ENCODE results near the gene MTHFD2. TPM values are rescaled to one million over a fixed set of nuclear protein-coding genes. Genes with fewer than 3 reads are reported as not detected.
"Not testable (repeated sequence)": the region's sequence is repeated elsewhere in the genome, so short reads cannot be mapped to it uniquely, and the experiment has no call there.

MTHFD2 gene
- total RNA-seq, 1 experiment from 2014 or later: 59.0 TPM

DNA sequence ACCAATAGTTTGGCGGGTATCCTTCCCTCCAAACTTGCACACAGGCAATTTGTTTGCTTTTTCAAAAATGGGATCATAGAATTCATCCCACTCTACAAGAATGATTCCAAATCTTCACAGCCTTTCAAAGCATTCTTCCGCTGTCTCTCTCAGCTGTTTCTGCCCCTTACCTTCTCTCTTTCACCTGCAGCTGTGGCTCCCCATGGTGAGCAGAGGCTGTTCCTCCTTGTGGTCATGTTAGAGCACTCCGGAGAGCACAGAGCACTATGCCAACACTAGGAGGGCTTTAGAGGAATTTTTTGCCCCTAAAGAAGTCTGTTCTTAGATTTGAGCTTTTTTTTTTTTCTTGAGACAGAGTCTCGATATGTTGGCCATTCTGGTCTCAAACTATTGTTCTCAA is 30.4 kb downstream of the MTHFD2 start:
- no peak for DNase-seq (ENCODE audit: low read depth)

DNA sequence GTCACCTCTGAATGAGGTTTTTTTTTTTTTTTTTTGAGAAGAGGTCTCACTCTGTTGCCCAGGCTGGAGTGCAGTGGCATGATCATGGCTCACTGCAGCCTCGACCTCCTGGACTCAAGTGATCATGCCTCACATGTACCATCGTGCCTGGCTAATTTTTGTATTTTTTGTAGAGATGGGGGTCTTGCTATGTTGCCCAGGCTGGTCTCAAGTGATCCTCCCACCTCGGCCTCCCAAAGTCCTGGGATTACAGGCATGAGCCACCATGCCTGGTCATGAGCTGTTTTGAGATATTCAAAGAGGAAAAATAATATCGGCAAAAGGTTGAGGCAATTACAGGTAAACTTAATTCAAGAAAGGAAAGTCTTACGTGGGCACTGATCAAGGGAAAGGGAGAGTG is 31.4 kb downstream of the MTHFD2 start:
- DNase-seq (ENCODE audit: low read depth): not testable (repeated sequence)

DNA sequence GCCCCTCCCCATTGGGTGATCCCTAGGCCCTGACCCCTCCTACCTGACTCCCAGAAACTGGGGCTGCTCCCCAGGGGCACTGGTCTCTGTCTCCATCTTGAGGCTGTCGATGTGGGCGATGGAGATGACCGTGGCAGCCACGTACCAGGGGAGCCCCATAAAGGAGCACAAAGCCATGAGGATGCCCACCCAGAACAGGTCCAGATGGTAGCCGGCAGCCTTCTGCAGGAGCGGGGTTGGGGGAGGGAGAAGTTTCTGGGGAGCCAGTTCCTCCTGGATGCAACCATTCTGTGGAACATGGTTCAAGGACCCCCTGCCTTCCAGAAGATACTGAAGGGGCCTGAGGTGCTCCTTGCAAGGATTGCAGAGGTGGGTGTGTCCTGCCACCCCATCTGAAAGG is 34.0 kb downstream of the MTHFD2 start:
- DNase-seq (ENCODE audit: low read depth): no peak

DNA sequence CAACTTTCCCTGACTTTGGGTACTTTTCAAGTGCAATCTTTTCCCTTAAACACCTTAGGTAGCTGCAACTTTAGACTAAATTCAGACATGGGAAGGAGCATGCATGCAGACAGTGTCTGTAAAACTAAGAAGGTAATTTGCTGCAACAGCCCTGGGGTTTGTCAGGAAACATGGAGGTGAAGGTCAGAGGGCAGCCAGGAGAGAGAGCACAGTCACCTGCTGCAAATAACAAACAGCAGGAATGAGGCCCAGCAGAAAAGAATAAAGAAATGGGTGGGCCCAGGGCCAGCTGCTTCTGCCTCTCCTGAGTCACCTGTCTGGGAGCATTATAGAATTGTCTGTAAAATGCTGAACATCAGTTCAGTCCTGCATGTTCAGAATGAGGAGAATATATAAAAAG is 35.2 kb downstream of the MTHFD2 start:
- no peak for DNase-seq (ENCODE audit: low read depth)

DNA sequence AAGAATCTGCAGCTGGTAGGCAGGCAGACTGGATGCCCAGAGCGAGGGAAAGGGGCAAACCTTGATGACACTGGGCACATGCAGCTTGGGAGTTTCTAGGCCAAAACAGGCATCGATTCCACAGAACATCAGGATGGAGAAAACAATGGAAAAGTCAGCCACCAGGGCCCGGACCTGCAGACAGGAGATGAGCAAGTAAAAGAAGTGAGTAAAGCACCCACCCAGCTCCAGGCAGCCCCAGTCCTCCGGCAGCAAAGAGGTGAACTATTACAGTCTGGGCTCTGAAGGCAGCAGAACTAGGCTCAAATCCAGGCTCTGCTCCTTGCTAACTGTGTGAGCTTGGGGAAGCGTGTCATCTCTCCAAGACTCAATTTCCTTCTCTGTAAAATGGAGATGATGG is 36.6 kb downstream of the MTHFD2 start:
- DNase-seq (ENCODE audit: low read depth): no peak

DNA sequence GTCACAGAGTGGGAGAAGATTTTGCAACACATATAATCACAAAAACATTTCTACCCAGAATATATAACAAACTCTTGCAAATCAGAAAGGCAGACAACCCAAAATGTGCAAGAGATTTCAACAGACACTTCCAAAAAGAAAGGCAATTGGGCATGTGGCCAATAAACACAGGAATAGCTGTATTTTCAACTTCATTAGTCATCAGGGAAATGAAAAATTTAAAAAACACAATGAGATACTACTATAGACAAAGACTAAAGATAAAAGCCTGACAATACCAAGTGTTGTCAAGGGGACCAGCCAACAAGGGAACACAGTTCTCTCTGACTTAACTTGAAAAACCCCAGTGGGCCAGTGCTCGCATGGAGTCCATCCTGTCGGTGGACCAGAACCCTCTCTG is 40.5 kb downstream of the MTHFD2 start:
- DNase-seq (ENCODE audit: low read depth): peak; percentile 62

DNA sequence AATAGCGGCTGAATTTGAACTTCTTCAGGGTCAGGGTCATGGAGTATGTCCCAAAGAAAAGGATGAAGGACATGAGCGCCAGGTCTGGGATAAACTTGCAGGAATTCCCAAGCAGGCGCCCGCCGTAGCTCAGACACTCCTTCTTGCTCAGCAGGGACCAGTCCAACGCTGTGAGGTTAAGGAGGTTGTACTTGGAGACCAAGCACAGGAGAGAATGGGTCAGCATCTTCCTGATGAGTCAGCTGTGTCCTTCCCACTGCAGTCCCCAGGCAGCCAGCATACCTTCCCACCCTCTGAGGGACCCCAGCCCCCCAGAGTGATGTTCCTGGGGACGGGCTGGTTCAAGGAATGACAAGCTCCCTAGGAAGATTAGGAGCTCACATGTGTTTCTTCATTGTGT is 40.9 kb downstream of the MTHFD2 start:
- no peak for DNase-seq (ENCODE audit: low read depth)

GRCh38 chr2:74242354-74243071 is 44.1 kb downstream of the MTHFD2 start:
- DNase-seq (ENCODE audit: low read depth): no peak

DNA sequence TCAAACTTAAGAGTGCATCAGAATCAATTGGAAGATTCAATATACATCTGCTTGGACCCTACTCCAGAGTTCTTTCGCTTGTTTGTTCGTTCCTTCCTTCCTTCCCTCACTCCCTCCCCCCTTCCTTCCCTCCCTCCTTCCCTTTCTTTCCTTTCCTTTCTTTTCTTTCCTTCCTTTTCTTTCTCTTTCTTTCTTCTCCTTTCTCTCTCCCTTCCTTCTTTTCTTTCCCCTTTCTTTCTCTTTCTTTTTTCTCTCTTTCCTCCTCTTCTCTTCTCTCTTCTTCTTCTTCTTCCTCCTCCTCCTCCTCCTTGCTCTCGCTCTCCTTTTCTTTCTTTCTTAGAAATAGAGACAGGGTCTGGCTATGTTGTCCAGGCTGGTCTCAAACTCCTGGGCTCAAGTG is 45.9 kb downstream of the MTHFD2 start:
- no peak for DNase-seq (ENCODE audit: low read depth)

DNA sequence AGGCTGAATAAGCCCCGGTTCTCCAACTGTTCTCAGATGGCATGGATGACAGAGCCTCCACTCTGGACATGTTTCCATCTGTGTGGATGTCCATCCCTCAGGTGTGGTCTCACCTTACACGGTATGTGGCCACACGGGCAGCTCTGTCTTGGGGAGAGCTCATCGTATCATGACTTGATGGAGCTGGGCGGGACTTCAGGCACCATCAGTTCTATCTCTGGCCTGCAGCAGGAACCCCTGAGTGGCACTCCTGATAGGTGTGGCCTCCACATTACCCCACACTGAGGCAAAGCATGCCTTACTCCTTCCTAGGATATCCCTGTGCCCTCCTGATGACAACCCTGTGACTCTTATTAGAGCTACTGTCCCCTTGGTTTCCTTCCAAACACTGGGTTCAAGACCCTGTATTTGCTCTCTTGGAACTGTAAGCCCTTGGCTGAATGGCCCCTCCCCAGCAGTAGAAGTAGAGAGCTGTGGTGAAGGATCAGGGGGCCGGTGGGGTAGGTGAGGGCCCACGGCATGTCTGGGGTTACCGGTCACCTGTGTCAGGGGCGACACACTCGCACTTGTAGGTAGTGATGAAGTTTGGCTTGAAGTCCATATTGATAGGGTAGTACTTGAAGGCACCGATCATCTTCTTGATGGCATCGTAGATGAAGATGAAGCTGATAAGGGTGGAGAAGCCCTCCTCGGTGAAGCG is 48.2 kb downstream of the MTHFD2 start:
- no peak for DNase-seq (ENCODE audit: low read depth)

GRCh38 chr2:74249406-74250122 is 51.1 kb downstream of the MTHFD2 start:
- peak; percentile 25 for DNase-seq (ENCODE audit: low read depth)

DNA sequence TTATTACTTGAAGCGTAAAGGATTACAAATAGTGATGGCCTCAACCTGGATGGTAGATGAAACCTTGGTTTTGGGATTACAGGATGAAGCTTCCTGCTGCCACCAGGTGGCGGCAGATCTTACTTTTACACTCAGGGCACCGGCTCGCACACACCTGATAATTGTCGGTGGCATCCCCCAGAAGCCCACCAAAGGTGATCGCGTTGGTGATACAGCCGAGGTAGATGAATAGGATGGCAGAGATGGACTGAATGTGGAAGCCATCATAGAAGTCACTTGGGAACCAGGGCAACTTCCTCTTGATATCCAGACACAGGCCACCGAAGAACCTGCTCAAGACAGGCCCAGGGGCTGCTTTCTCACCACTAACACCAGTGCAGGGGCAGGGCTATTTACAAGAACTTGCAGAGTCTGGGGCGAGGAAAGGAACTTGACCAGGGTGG is 51.8 kb downstream of the MTHFD2 start:
- peak; percentile 12 for DNase-seq (ENCODE audit: low read depth)

DNA sequence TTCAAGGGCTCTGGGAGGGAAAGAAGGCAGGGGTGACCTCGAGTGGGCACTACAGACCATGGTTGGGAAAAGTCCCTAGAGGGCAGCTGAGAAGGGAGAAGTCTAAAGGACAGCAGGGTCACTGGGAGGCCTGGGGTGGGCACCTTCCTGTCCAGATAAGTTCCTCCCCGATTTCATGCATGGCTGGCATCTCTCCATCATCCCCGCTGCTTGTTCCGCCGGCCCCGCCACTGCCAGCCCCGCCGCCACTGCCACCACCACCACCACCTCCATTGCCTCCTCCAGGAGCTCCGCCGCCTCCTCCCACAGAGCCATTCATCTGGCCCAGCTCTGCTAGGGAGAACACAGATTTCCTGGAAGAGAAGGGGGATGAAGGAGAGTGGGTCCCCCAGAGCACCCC is 53.6 kb downstream of the MTHFD2 start:
- DNase-seq (ENCODE audit: low read depth): no peak

DNA sequence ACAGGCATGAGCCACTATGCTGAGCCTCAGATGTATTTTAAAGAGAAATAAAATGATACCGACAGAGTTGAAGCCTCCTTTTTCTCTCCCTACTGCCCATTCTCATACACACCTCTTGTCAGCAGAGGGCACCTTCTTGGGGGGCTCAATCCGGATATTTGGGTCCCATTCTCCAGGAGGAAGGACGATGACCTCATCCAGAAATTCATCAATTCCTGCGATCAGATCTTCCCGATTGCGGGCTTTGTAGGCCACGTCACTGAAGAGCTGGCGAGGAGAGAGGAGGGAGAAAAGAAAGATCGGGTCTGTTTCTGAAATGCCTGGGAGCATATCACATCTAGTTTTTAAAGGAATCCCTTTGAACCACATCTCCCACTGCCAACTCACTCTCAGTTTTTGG is 54.4 kb downstream of the MTHFD2 start:
- no peak for DNase-seq (ENCODE audit: low read depth)

GRCh38 chr2:74253306-74253970 is 55.0 kb downstream of the MTHFD2 start:
- DNase-seq (ENCODE audit: low read depth): no peak

GRCh38 chr2:74253971-74254310 is 55.5 kb downstream of the MTHFD2 start:
- no peak for DNase-seq (ENCODE audit: low read depth)

DNA sequence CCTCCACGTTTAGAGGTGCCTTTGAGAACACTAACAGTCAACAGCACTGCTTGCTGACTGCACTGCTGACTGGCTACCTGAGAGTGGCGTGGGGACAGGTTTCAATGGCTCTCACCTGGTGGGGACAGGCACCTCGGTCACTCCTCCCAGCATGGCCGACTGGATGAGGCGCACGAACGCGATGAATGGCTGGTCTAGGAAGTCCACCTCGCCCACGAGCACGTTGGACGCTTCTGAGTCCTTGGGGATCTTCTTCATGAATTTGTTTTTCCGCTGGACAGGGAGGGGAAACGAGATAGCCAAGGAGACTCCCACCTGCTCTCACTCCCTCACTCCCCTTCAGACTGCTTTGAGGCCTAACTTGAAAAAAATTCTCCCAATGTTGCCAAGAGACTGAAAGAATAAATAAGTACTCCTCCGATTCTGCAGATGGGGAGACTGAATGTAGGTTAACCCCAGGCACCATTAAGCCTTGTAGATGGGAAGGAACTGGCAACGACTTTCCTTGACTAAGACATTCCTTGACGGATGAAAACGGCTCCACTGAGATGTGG is 57.3 kb downstream of the MTHFD2 start:
- no peak for DNase-seq (ENCODE audit: low read depth)

DNA sequence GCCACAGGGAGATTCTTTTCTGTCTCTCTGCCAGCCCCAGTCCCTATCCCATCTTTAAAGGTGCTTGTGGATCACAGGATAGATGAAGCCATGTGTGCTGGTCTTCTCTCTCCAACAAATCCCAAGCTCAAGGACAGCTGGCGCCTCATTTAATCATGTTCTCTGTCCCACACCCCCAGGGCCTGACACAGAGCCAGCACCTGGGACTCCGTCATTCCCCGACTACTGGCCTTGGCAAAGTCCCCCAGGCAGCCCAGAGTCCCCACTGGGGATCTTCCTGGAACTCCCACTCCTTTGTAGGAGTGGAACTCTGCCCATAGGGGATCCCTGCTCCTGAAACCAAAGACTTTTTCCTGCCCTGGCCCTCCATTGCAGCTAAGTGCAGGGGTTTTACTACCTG is 60.8 kb downstream of the MTHFD2 start:
- DNase-seq (ENCODE audit: low read depth): no peak

GRCh38 chr2:74259733-74260132 is 61.3 kb downstream of the MTHFD2 start:
- no peak for DNase-seq (ENCODE audit: low read depth)

DNA sequence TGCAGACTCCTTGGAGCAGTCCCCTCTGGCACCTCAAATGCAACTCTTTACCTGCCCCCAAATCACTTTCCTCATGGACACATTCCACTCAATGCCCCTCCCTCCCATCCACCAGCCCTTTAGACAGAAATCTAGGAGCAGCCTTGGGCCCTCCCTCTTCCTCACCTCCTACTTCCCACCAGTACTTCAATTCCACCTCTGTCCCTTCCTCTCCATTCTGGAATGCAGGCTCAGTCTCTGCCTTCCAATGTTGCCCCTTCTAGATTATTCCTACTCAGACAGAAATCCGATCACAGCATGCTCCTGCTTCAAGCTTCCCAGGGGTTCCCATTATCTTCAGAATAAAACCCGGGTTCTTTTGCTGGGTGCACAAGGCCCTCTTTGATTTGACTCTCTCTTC is 62.1 kb downstream of the MTHFD2 start:
- no peak for DNase-seq (ENCODE audit: low read depth)

GRCh38 chr2:74261204-74261864 is 62.9 kb downstream of the MTHFD2 start:
- DNase-seq (ENCODE audit: low read depth): peak; percentile 29
